A549 (cell line): ENCODE data around the gene HRCT1. TPM values are rescaled to one million over a fixed set of nuclear protein-coding genes. Genes with fewer than 3 reads are reported as not detected.

ENCODE experiments used
- ATAC-seq, 2 experiments: fragments of 200-7000 bp in 1 of 2; fragments of >200 bp in 1 of 2; cut with Nextera tagmentation in 1 of 2; cut with Tn5 transposase in 1 of 2; 3 replicates each; pipeline versions ENCODE4 v1.8.0 to v1.9.1; 2018 to 2020; ENCODE audit warnings: mild to moderate bottlenecking in 1 of 2, moderate library complexity in 1 of 2
- CTCF ChIA-PET: fragments of 300-600 bp; sonication (Branson Sonifier 250); formaldehyde crosslinking; extraction: SDS; loops from one replicate; lab custom pipeline; 2021; ENCODE audit warnings: antibody characterized with exemption, inconsistent platforms; lab: Yijun Ruan, JAX
- POLR2A ChIA-PET: fragments of 350-600 bp; formaldehyde crosslinking; extraction: SDS; loops from one replicate; lab custom pipeline; 2021; ENCODE audit warnings: antibody characterized with exemption, inconsistent platforms; lab: Yijun Ruan, JAX
- DNase-seq, 2 experiments: peaks; one replicate each; pipeline versions ENCODE4 v3.0.0 to v3.0.0-alpha.2; 2011 to 2016; ENCODE audit warnings: low read depth in 1 of 2, low spot score in 1 of 2
- FAIRE-seq: peaks from 2 replicates; lab custom pipeline; 2011; peaks lifted over from hg19 to GRCh38; lab: Jason Lieb, UNC
- H3K27ac ChIP-seq, 2 experiments: fragments of >200 bp; sonication (Bioruptor Twin); formaldehyde crosslinking; 3 replicates each; pipeline ENCODE4 v1.5.1; 2016 to 2017
- H3K4me1 ChIP-seq: fragments of >200 bp; sonication (Bioruptor Twin); formaldehyde crosslinking; 3 replicates; pipeline ENCODE4 v1.6.1; 2016
- H3K4me2 ChIP-seq: fragments of >200 bp; sonication (Bioruptor Twin); formaldehyde crosslinking; 3 replicates; pipeline ENCODE4 v1.6.1; 2016
- H3K4me3 ChIP-seq: fragments of >200 bp; sonication (Bioruptor Twin); formaldehyde crosslinking; 3 replicates; pipeline ENCODE4 v1.5.1; 2016
- H3K9me3 ChIP-seq: fragments of >200 bp; sonication (Bioruptor Twin); formaldehyde crosslinking; 3 replicates; pipeline ENCODE4 v1.6.1; 2016
- ATOH8 ChIP-seq: fragments of 250-450 bp; sonication (Bioruptor Pico); IDR thresholded peaks from 2 replicates; pipeline ENCODE4 v1.5.0; 2020; ENCODE audit warnings: low read depth, mild to moderate bottlenecking, moderate library complexity
- BHLHE40 ChIP-seq: IDR thresholded peaks from 2 replicates; pipeline ENCODE4 v1.6.1; 2012; ENCODE audit warnings: low read depth, low read length, inconsistent platforms
- CBX2 ChIP-seq: fragments of 200-600 bp; sonication (generic); IDR thresholded peaks from 2 replicates; pipeline ENCODE4 v1.6.1; 2016; ENCODE audit warnings: low read depth, mild to moderate bottlenecking, borderline replicate concordance
- E2F6 ChIP-seq: IDR thresholded peaks from 2 replicates; pipeline ENCODE4 v1.6.1; 2012; ENCODE audit warnings: low read depth, borderline replicate concordance
- EHF ChIP-seq: fragments of 250-450 bp; sonication (Bioruptor Pico); IDR thresholded peaks from 2 replicates; pipeline ENCODE4 v1.5.0; 2020; ENCODE audit warnings: mild to moderate bottlenecking
- EP300 ChIP-seq, 2 experiments: fragments of >200 bp; sonication (Bioruptor Twin); formaldehyde crosslinking; IDR thresholded peaks; 2 replicates in 1 of 2; 3 replicates in 1 of 2; pipeline ENCODE4 v1.6.1; 2016 to 2017
- ESRRA ChIP-seq: fragments of 150-350 bp; IDR thresholded peaks from 2 replicates; pipeline ENCODE4 v1.6.1; 2014; ENCODE audit warnings: mild to moderate bottlenecking, low read length, borderline replicate concordance
- FOSB ChIP-seq: fragments of 250-450 bp; sonication (Bioruptor Pico); IDR thresholded peaks from 2 replicates; pipeline ENCODE4 v1.5.0; 2020; ENCODE audit warnings: mild to moderate bottlenecking, moderate library complexity
- FOXS1 ChIP-seq: fragments of 250-450 bp; sonication (Bioruptor Pico); IDR thresholded peaks from 2 replicates; pipeline ENCODE4 v1.5.0; 2020; ENCODE audit warnings: mild to moderate bottlenecking, moderate library complexity
- GATA3 ChIP-seq: IDR thresholded peaks from 2 replicates; pipeline ENCODE4 v1.6.1; 2012; ENCODE audit warnings: borderline replicate concordance
- HOXB5 ChIP-seq: fragments of 250-450 bp; sonication (Bioruptor Pico); IDR thresholded peaks from 2 replicates; pipeline ENCODE4 v1.5.0; 2020; ENCODE audit warnings: mild to moderate bottlenecking, moderate library complexity
- JUN ChIP-seq, 2 experiments: fragments of >200 bp; sonication (Bioruptor Twin); formaldehyde crosslinking; IDR thresholded peaks; 2 replicates in 1 of 2; 3 replicates in 1 of 2; pipeline ENCODE4 v1.6.1; 2016 to 2017
- JUNB ChIP-seq: fragments of >200 bp; sonication (Bioruptor Twin); formaldehyde crosslinking; IDR thresholded peaks from 2 replicates; pipeline ENCODE4 v1.6.1; 2016
- KDM5A ChIP-seq: fragments of 200-600 bp; sonication (generic); IDR thresholded peaks from 2 replicates; pipeline ENCODE4 v1.6.1; 2016; ENCODE audit warnings: antibody characterized with exemption, mild to moderate bottlenecking
- MAFK ChIP-seq: fragments of 450-650 bp; IDR thresholded peaks from 2 replicates; pipeline ENCODE4 v1.6.1; 2014; ENCODE audit not compliant: partially characterized antibody
- MAX ChIP-seq: IDR thresholded peaks from 2 replicates; pipeline ENCODE4 v1.6.1; 2012
- NR3C1 ChIP-seq: fragments of >200 bp; sonication (Bioruptor Twin); formaldehyde crosslinking; IDR thresholded peaks from 3 replicates; pipeline ENCODE4 v1.6.1; 2017
- REST ChIP-seq: fragments of 200-600 bp; sonication (generic); IDR thresholded peaks from 2 replicates; pipeline ENCODE4 v1.6.1; 2016; ENCODE audit warnings: antibody characterized with exemption, mild to moderate bottlenecking, moderate library complexity
- RFX5 ChIP-seq: fragments of 450-650 bp; IDR thresholded peaks from 2 replicates; pipeline ENCODE4 v1.7.1; 2014; ENCODE audit warnings: antibody characterized with exemption, mild to moderate bottlenecking, moderate library complexity
- RNF2 ChIP-seq: fragments of 200-600 bp; sonication (generic); IDR thresholded peaks from 2 replicates; pipeline ENCODE4 v1.6.1; 2016; ENCODE audit warnings: low read depth, mild to moderate bottlenecking, antibody characterized with exemption, moderate library complexity, borderline replicate concordance
- SMC3 ChIP-seq: fragments of >200 bp; sonication (Bioruptor Twin); formaldehyde crosslinking; IDR thresholded peaks from 3 replicates; pipeline ENCODE4 v1.6.1; 2018; ENCODE audit warnings: inconsistent platforms
- SREBF2 ChIP-seq: fragments of 450-650 bp; IDR thresholded peaks from 2 replicates; pipeline ENCODE4 v1.6.1; 2014; ENCODE audit warnings: mild to moderate bottlenecking, moderate library complexity
- ZNF302 ChIP-seq: fragments of 250-450 bp; sonication (Bioruptor Pico); IDR thresholded peaks from 2 replicates; pipeline ENCODE4 v1.9.0; 2021; ENCODE audit warnings: inconsistent platforms, mild to moderate bottlenecking, moderate library complexity
- ZSCAN20 ChIP-seq: fragments of 250-450 bp; sonication (Bioruptor Pico); IDR thresholded peaks from 2 replicates; pipeline ENCODE4 v1.8.0; 2022; ENCODE audit warnings: mild to moderate bottlenecking, moderate library complexity
- WGBS: methylation state at CpG from one replicate; pipeline ENCODE4 v1.1.6; 2017; ENCODE audit errors: missing lambda C conversion rate; 5-methylcytosine and 5-hydroxymethylcytosine counted together
- polyA plus RNA-seq, 4 experiments: library from polyadenylated mRNA; depleted of rRNA in 3 of 4; stranded (reverse); fragments of >200 nt; fragmentation: RNase III in 1 of 4; extraction: RNeasy Plus Mini Kit Qiagen cat#74134 plus additional on column Dnase treatment in 1 of 4; gene quantifications; 2 replicates in 3 of 4; 3 replicates in 1 of 4; pipeline ENCODE4 v1.2.3, GENCODE V29; 2011 to 2017

Gene HRCT1
- polyA plus RNA-seq, 2 of the 4 experiments (the other 2 are of a cell fraction): 0.21 to 0.22 TPM

GRCh38 chr9:35937227-35937626 lies 31.2 kb downstream of the HRCT1 start:
- no peak overlapping the region for H3K4me2 ChIP-seq
- H3K4me3 ChIP-seq: no peak overlapping the region
- no peak overlapping the region; a peak in 1 of 6 replicates for H3K27ac ChIP-seq
- no peak for DNase-seq
- ATAC-seq: no peak
- WGBS: 73% methylated on average over 2 of the region's 2 CpGs
- no peaks in the 10 kb centered on the region for H3K4me1 ChIP-seq
- POLR2A ChIA-PET: no interaction called here
- CTCF ChIA-PET: interaction anchor here (1.1 to 13.5 kb wide), 5 partner anchors 9 to 86 kb away, joined by 3 to 243 read pairs (median 4); partner anchors contain the start of genes HRCT1 and SPAAR
- no peaks in the 10 kb centered on the region for H3K9me3 ChIP-seq
- TF ChIP-seq ZNF302 (CRISPR knock-in tag) (no peak), RNF2 (no peak), SREBF2 (no peak), E2F6 (no peak), EHF (no peak)
- TF ChIP-seq, all 56 proteins: peak for 0
- no peak for FAIRE-seq

- ATAC-seq (no peak), DNase-seq (no peak), FAIRE-seq (no peak)
- Histone ChIP-seq H3K4me3 (no peak overlapping the region), H3K27ac (no peak overlapping the region), H3K4me2 (no peak overlapping the region), H3K4me1 (no peaks in the 10 kb centered on the region), H3K9me3 (no peaks in the 10 kb centered on the region)
- ChIA-PET POLR2A (no interaction called here), CTCF (interaction anchor here (1.1 to 13.5 kb wide), 5 partner anchors 15 to 32 kb away, joined by 3 to 243 read pairs (median 4); partner anchors contain the start of genes HRCT1 and SPAAR)
- WGBS: 79% methylated on average over 10 of the region's 10 CpGs
- TF ChIP-seq CBX2 (no peak), ZNF302 (CRISPR knock-in tag) (no peak), REST (no peak), MAFK (no peak), NR3C1 (no peak), MAX (no peak), EP300 (IDR thresholded peaks at IDR 0.05) (no peak), FOXS1 (CRISPR knock-in tag) (no peak), ESRRA (no peak), JUNB (no peak), HOXB5 (CRISPR knock-in tag) (no peak), SMC3 (no peak), KDM5A (no peak), RFX5 (no peak), GATA3 (no peak), JUN (IDR thresholded peaks at IDR 0.05) (no peak), ZSCAN20 (CRISPR knock-in tag) (no peak), BHLHE40 (no peak), ATOH8 (CRISPR knock-in tag) (no peak), FOSB (no peak)
Measured at GRCh38 chr9:35938474-35939356, 32.7 kb downstream of the HRCT1 start.
